T-helper 2 cell treated with Interferon-gamma antibody and Interleukin-4, amounts not matched to agents 5 μg/mL and 100 μg/mL, for 36 hours (primary cell): Measurements from ENCODE around the gene DOC2B.

Experiments used
- DNase-seq: peaks from one replicate; pipeline ENCODE4 v3.0.0; 2021; ENCODE audit warnings: low spot score
- H3K27ac Mint-ChIP-seq: one replicate; pipeline ENCODE4 v1.8.0; 2021; ENCODE audit warnings: mild to moderate bottlenecking, mixed read lengths
- H3K27me3 Mint-ChIP-seq: one replicate; pipeline ENCODE4 v1.8.0; 2021; ENCODE audit warnings: low read depth, mixed read lengths
- H3K36me3 Mint-ChIP-seq: one replicate; pipeline ENCODE4 v1.8.0; 2021; ENCODE audit warnings: low read depth, mixed read lengths
- H3K4me1 Mint-ChIP-seq: one replicate; pipeline ENCODE4 v1.8.0; 2021; ENCODE audit warnings: low read depth, mixed read lengths
- H3K4me3 Mint-ChIP-seq: one replicate; pipeline ENCODE4 v1.8.0; 2022; ENCODE audit warnings: mild to moderate bottlenecking, moderate library complexity, mixed read lengths
- H3K9me3 Mint-ChIP-seq: one replicate; pipeline ENCODE4 v1.8.0; 2021; ENCODE audit warnings: mixed read lengths

The DOC2B gene

DNA sequence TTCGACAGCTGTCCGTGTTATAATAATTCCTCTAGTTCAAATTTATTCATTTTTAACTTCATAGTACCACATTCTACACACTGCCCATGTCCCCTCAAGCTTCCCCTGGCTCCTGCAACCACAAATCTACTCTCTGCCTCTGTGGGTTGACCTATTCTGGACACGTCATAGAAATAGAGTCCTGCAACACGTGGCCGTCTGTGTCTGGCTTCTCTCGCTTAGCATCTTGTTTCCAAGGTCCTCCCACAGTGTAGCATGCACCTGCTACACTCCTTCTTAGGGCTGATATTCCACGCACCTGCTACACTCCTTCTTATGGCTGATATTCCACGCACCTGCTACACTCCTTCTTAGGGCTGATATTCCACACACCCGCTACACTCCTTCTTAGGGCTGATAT, 27.6 kb downstream of the DOC2B start:
- Mint-ChIP-seq H3K4me1 (no peaks in the 10 kb centered on the region), H3K27me3 (no peaks in the 10 kb centered on the region), H3K4me3 (no peak overlapping the region), H3K27ac (no peak overlapping the region), H3K36me3 (no peaks in the 10 kb centered on the region), H3K9me3 (no peaks in the 10 kb centered on the region)
- no peak for DNase-seq

DNA sequence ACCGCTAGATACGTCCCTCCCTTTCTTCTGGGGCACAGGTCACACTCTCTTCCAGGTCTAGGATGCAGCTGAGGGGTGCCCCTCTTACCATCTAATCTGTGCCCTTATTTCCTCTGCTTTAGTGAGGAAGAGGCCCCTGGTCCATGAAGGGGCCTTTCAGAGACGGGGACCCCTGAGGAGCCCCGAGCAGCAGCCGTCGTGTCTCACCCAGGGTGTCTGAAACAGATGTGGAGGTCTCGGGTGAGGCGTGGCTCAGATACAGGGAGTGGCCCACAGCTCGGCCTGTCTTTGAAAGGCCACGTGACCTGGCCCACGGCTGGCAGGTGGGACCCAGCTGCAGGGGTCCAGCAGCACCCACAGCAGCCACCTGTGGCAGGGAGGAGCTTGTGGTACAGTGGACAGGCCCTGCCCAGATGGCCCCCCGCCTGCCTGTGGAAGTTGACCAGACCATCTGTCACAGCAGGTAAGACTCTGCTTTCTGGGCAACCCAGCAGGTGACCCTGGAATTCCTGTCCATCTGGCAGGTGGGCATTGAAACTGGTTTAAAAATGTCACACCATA, 28.5 kb downstream of the DOC2B start:
- DNase-seq = no peak
- Mint-ChIP-seq H3K27ac (no peak overlapping the region), H3K27me3 (no peaks in the 10 kb centered on the region), H3K36me3 (no peaks in the 10 kb centered on the region), H3K4me1 (no peaks in the 10 kb centered on the region), H3K9me3 (no peaks in the 10 kb centered on the region), H3K4me3 (no peak overlapping the region)

DNA sequence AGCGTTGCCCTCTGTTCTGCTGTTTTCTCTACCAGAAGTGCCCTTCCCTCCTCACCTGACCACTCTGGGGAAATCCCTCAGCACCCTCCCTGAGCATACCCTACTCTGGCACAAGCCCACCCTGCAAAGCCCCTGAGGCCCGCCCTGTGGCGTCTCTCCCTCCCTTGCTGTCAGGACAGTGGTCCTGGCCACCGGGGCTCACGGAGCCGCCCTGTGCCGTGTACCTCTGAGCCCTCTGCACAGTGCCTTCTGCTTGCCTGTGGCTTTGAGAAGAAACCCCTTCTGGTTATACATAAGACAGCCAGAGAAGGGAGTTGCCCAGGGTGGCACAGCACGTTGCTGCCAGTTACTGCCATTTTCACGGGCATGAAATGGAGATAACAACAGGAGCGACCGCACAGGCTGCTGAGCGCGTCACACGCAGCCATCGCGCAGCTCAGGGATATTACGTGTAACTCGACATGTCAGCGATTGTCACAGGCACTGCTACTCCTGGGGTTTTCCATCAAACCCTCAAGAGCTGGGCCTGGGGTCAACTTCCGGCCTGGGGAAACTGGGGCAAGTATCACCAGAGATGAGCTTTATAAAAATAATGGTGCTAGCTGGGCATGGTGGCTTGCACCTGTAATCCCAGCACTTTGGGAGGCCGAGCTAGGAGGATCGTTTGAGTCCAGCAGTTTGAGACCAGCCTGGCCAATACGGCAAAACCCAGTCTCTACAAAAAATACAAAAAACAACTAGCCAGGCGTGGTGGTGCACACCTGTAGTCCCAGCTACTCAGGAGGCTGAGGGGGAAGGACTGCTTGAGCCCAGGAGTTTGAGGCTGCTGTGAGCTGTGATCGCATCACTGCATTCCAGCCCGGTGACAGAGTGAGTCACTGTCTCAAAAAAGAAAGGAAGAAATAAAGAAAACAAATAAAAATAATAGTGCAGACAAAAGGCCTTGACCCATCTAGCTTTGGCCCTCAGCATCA, 29.3 kb downstream of the DOC2B start:
- Mint-ChIP-seq H3K4me1 (no peaks in the 10 kb centered on the region), H3K9me3 (no peaks in the 10 kb centered on the region), H3K27me3 (no peaks in the 10 kb centered on the region), H3K36me3 (no peaks in the 10 kb centered on the region), H3K4me3 (no peak overlapping the region), H3K27ac (no peak overlapping the region)
- no peak for DNase-seq

- H3K27ac Mint-ChIP-seq = no peak overlapping the region
- no peaks in the 10 kb centered on the region for H3K4me1 Mint-ChIP-seq
- no peaks in the 10 kb centered on the region for H3K9me3 Mint-ChIP-seq
Observed at GRCh38 chr17:151004-151403, 30.4 kb downstream of the DOC2B start.

DNA sequence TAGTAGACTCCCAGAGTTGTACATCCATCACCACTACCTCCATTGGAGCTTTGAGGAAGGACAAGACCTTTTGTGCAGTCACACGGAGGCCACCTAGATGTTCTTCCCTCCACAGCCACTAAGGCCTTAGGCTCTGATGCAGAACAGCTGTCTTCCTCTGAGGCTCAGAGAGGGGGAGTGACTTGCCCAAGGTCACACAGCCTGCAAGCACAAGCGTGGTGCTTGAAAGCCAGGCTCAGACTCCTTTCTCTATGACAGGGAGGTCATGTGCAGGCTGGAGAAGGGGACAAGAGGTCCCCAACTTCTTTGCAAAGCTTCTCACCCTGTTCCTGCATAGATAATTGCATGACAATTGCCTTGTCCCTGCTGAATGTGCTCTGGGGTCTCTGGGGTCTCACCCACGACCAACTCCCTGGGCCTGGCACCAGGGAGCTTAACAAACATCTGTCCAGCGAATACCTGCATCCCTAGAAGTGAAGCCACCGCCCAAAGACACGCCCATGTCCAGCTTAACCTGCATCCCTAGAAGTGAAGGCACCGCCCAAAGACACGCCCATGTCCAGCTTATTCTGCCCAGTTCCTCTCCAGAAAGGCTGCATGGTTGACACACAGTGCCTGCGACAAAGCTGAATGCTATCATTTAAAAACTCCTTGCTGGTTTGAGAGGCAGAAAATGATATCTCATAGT, 31.4 kb downstream of the DOC2B start:
- Mint-ChIP-seq H3K27ac (no peak overlapping the region), H3K4me3 (no peak overlapping the region), H3K36me3 (no peaks in the 10 kb centered on the region), H3K4me1 (no peaks in the 10 kb centered on the region), H3K9me3 (no peaks in the 10 kb centered on the region), H3K27me3 (no peaks in the 10 kb centered on the region)
- no peak for DNase-seq

More at GRCh38 chr17:151004-151403, 30.4 kb downstream of the DOC2B start:
- no peak overlapping the region for H3K4me3 Mint-ChIP-seq
- H3K36me3 Mint-ChIP-seq = no peaks in the 10 kb centered on the region
- no peak for DNase-seq
- H3K27me3 Mint-ChIP-seq = no peaks in the 10 kb centered on the region

GRCh38 chr17:149231-149630, 32.2 kb downstream of the DOC2B start:
- Mint-ChIP-seq H3K27me3 (no peaks in the 10 kb centered on the region), H3K4me3 (no peak overlapping the region), H3K36me3 (no peaks in the 10 kb centered on the region), H3K9me3 (no peaks in the 10 kb centered on the region), H3K27ac (no peak overlapping the region), H3K4me1 (no peaks in the 10 kb centered on the region)
- no peak for DNase-seq

DNA sequence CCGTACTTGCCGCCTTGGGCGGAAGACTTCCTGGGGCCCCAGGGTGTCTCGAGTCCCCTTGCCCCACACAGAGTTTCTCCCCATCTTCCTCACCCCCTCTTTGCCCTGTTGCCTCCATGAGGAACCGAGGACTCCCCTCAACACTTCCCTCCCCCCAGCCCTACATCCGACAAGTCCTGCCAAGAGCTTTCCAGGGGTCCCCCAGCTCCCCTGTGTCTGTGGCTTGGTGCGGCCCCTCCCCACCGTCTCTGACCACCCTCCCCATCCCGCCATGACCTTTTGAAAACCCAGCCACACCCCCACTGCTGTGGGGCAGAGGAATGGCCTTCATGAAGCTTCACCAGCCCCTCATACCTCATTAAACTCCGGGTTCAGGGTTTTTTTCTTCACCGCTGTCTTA, 32.7 kb downstream of the DOC2B start:
- Mint-ChIP-seq H3K36me3 (no peaks in the 10 kb centered on the region), H3K27ac (no peak overlapping the region), H3K9me3 (no peaks in the 10 kb centered on the region), H3K4me3 (no peak overlapping the region), H3K27me3 (no peaks in the 10 kb centered on the region), H3K4me1 (no peaks in the 10 kb centered on the region)
- no peak for DNase-seq

GRCh38 chr17:147796-148740, 33.4 kb downstream of the DOC2B start:
- Mint-ChIP-seq H3K9me3 (no peaks in the 10 kb centered on the region), H3K27me3 (no peaks in the 10 kb centered on the region), H3K36me3 (no peaks in the 10 kb centered on the region), H3K4me3 (no peak overlapping the region), H3K4me1 (no peaks in the 10 kb centered on the region), H3K27ac (no peak overlapping the region)
- DNase-seq = no peak

DNA sequence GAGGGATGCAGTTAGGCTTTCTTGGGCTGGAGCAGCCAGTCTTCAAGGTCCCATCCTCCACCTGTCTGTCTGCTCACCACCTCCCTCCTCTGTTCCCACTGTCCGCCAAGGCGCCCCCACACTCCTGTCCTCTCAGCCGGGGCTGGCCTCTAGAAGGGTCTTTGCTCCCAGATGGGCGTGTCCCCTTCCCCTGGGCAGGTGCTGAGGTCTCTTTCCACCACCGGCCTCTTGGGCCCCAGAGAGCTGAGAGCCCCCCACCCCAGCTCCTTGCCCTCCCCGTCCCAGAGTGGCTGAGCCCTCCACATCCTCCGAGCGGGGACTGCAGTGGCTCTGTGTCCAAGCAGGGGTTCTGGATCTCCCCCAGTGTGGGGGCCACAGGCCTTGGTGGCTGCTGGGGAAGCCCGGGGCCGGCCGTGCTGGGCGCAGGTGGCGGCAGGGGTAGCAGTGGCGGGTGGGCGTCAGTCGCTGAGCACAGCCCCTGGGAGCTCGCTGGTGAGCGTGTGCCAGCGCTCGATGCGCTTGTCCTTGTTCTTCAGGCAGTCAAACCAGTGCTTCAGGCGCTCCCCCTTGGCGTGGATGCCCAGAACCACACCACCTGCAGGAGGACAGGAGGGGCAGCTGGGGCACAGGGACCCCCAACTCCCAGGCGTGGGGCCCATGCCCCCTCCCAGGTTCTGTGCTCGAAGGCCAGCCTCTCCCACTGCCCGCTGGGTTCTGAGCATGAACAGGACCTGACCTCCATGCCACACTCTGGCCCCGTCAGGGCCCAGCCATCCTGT, 34.3 kb downstream of the DOC2B start:
- H3K36me3 Mint-ChIP-seq = no peaks in the 10 kb centered on the region
- H3K27me3 Mint-ChIP-seq = no peaks in the 10 kb centered on the region
- no peaks in the 10 kb centered on the region for H3K4me1 Mint-ChIP-seq
- no peak for DNase-seq
- no peak overlapping the region for H3K4me3 Mint-ChIP-seq
- no peaks in the 10 kb centered on the region for H3K9me3 Mint-ChIP-seq
- no peak overlapping the region for H3K27ac Mint-ChIP-seq

DNA sequence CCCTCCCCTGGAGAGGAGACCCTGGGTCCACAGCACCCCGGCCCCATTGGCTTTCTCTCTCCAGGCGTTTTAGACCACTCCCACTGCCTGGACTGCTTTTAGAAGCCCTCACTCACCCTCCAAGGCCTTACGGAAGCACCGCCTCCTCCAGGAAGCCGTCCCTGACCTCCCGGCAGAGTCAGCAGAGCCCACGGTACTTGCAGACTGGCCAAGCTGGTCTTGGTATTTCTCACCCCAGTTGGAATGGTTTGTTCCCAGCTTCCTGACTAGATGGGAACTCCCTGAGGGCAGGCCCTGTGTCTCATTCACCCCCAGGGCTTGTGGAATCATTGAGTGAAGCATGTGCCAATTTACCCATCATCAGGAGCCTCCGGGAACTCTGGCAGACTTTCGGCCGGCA, 34.9 kb downstream of the DOC2B start:
- no peak for DNase-seq
- H3K36me3 Mint-ChIP-seq = no peaks in the 10 kb centered on the region
- no peaks in the 10 kb centered on the region for H3K4me1 Mint-ChIP-seq
- no peaks in the 10 kb centered on the region for H3K9me3 Mint-ChIP-seq
- no peak overlapping the region for H3K27ac Mint-ChIP-seq
- no peaks in the 10 kb centered on the region for H3K27me3 Mint-ChIP-seq
- H3K4me3 Mint-ChIP-seq = no peak overlapping the region

DNA sequence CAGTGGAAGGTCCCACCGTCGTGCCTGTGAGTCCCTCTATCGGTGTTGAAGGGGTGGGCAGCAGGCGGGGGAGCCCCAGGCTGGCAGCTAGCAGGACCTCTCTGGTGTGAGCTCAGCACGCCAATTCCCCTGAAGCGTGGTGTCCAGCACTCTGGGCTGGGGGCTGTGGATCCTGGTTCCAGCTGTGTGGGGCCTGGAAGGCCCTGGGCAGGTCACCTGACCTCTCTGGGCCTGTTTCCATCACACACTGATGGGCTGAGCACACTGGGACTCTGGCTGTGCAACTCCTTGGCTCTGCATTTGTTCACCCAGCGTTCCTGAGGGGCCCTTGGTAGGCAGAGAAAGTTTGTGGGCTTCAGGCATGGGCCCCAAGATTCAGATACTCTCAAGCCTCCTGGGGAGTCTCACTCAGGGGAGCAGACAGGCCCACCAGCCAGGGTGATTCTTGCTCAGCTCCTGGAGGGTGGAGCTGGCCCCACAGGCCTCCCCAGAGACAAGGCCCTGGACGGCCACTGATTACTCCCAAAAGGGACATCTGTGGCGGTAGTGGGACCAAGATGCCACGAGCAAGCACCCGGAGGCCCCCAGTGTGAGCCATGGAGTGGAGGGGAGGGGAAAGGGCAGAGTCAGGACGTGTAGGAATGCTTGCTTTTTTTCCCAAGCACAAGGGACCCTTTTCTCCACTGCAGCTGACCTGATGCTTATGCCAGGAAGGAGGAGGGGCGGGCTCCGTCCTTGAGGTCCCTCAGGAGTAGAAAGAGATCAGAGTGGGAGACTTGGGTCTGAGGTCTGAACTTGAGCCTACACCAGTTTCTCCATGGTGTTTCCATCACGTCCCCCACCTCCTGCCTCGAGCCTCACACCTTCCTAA, 35.5 kb downstream of the DOC2B start:
- Mint-ChIP-seq H3K4me3 (no peak overlapping the region), H3K27me3 (no peaks in the 10 kb centered on the region), H3K27ac (no peak overlapping the region), H3K9me3 (no peaks in the 10 kb centered on the region), H3K36me3 (no peaks in the 10 kb centered on the region), H3K4me1 (no peaks in the 10 kb centered on the region)
- no peak for DNase-seq

DNA sequence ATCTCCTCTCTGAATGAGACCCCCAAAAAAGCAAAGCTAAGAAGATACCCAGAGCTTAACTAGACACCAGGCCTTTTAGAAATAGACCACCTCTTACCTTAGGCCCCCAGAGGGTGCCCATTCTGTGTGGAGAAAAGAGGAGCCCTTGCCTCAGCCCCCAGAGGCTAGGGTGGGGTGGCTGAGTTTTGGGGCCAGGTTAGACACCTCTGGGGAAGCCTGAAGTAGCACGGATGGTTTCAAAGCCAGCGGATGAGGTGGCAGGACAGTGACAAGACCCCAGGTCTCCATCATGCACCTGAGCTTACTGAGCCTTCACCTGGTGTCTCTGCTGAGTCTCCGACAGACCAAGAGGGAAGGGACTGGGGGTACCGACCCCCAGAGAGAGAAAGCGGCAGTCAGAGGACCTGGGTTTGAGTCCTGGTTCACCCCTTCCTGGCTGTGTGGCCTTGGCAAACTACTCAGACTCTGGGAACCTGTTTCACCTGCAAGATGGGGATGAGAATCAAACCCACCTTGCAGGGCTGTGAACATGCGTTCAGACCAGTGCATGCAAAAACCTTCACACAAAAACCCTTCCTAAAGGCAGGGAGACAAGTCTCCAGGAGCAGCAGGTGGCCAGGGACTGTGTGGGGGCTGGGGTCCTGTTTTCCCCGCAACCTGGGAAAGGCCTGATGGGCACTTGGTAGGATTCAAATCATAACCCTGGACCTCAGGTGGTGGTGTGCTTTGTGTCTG, 36.3 kb downstream of the DOC2B start:
- no peak for DNase-seq
- H3K27ac Mint-ChIP-seq = no peak overlapping the region
- no peaks in the 10 kb centered on the region for H3K27me3 Mint-ChIP-seq
- H3K4me3 Mint-ChIP-seq = no peak overlapping the region
- H3K9me3 Mint-ChIP-seq = no peaks in the 10 kb centered on the region
- no peaks in the 10 kb centered on the region for H3K36me3 Mint-ChIP-seq
- no peaks in the 10 kb centered on the region for H3K4me1 Mint-ChIP-seq
